DMS114 treated with DMSO at 0.1 percent for 48 hours (cell line): ENCODE measurements around the gene ESPN.

Experiments
- DNase-seq: peaks from one replicate; lab custom pipeline; 2025; ENCODE audit not compliant: unreplicated experiment; lab: John Stamatoyannopoulos, UW

The ESPN gene

DNA sequence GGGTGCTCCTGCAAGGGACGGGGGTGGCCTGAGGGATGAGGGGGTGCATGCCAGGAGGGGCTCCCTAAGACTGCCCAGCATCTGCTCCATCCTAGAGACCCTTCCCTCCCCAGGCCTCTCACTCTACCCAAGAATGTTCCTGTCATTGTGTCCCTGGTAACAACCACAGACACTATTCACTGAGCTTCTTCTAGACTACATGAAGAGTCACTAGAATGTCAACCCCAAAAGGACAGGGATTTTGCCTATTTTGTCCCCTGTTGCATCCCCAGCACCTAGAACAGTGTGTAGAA is 38.5 kb downstream of the ESPN start:
- DNase-seq = no peak

DNA sequence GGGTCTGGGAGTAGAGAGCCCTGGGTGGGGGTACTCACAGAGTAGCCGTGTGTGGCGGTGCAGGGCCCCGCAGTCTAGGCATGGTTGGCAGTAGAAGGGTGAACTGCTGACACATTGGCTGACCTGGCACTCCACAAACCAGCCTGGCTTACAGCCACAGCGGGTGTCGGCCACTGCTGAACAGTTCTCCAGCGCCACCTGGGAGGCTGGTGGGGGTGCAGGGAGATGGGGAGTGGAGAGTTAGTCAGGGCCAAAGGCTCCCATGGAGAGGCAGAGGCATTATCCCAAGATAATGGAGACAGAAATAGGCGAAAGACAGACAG is 39.9 kb downstream of the ESPN start:
- DNase-seq = no peak

DNA sequence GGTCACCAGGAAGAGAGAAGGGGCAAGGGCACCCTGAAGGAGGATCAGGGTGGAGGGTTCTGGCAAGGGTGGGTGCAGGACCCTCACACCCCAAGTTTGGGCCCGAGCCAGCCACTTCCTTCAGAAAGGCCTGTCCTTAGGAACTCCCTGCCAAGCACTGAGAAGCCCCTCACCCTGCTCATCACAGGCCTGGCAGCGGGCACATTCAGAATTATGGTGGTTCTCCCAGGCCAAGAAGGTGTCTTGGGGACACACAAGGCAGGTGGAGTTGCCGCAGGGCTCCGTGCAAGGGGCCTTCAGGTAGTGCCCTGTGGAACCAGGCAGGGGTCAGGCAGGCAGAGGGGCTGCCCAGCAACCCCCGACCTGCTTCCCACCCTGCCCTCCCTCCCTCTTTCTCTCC is 40.3 kb downstream of the ESPN start:
- no peak for DNase-seq

DNA sequence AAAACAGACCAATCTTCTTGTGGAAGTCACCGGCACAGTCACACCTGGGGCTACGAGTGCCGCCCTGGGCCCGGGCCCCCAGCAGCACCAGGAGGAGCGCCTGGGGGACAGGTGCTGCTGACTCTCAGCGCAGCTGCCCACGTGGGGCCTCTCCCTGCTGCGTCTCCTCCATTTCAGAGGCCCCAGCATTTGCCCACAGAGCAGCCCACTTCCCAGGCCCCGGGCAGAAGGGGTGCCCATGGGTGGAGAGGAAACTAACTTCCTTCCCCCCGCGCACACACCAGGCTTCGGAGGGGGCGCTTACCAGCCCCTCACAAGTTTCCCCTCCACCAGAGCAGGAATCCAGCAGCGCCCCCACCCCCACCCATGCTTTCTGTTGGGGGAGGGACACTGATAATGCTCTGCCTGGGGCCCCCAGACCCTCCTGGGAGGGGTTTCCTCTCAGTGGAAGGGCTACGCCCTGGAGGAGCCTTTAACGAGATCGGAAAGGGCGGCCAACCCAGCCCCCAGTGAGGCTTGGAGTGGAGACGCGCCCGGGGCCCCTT is 41.0 kb downstream of the ESPN start:
- no peak for DNase-seq

DNA sequence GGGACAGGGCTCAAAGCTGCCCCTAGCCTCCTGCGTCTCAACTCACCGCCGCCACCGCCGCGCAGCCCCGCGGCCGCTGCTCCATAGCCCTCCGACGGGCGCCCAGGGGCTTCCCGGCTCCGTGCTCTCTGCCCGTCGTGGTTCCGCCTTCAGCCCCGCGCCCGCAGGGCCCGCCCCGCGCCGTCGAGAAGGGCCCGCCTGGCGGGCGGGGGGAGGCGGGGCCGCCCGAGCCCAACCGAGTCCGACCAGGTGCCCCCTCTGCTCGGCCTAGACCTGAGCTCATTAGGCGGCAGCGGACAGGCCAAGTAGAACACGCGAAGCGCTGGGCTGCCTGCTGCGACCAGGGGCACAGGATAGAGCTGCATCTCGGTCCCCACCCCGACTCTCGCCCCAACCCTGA is 41.4 kb downstream of the ESPN start, which contains the start of gene TNFRSF25:
TNFRSF25 (minus strand) TSS at position 151 of the 400 bp plus-strand sequence; CDS start at position 85, 66 bp downstream.
- DNase-seq = no peak

DNA sequence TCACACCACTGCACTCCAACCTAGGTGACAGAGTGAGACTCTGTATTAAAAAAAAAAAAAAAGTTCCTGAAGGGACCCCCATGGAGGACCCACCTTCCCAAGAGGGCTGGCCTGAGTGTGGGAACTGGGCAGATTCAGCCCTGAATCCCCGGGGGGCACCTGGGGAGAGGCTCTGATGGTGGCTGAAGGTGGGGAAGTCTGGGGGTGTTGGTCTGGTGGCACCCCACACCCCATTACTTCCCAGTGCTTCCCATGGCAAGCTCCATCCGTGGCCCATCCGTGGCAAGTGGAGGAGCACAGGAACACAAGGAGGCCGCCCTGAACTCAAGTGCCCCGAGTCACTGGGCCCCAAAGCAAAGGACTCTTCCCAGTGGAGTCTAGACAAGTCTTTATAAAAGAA is 42.2 kb downstream of the ESPN start:
- DNase-seq = no peak

DNA sequence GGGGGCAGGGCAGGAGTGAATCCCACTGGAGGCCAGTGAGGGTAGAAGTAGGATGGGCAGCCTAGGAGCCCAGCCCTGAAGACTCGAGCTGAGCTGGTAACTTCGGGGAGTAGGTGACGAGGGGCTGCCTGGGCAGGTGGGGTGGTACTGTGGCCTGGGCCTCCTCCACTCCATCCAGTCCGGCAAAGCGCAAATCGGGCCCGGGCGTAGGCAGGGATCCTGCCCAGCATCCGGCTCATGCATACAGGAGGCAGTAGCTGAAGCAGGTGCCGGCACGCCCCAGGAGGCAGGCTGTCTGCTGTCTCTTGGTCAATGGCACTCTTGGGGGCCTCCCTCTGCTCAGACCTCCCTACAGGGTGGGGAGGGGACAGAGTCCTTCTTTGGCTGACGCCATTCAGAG is 42.6 kb downstream of the ESPN start:
- DNase-seq = no peak

DNA sequence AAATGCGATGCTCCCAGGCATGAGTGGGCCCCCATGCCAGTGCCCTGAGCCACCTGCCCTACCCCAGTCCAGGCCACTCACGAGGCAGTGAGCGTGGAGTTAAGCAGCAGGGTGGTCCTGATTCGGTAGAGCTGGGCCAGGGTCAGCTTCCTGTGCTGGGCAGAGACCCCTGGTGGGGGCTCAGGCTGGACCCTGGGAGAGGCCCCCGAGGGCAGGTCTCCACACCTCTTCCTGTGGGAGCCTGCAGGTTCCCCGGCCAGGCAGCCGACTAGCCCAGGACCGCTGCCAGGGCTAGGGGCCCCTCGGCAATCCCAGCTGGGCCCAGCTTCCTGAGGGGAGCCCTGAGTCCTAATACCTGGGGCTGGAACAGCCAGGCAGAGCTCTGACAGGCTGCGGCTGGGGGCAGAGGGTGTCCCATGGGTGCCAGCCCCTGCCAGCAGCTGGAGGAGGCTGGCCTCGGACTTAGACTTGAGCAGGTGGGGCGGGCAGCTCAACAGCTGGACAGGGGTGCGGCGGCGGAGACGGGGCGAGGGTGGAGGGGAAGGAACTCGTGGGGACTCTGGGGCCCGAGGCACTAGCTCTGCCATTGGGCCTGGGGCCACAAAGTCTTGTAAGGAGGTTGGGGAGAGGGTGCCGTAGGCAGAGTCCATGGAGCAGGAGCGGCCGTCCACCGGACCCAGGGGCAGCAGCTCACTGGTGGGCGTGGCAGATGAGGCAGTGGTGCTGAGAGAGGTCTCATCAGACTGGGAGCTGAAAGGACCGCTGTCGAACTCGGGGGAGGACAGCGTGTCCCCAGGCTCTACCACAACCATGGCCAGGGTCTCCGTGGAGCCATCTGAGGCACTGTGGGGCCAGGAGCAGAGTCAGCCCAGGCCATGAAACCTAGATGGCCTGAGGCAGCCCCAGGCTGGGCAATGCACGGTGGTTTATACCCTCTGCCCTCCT is 43.4 kb downstream of the ESPN start:
- DNase-seq = no peak

DNA sequence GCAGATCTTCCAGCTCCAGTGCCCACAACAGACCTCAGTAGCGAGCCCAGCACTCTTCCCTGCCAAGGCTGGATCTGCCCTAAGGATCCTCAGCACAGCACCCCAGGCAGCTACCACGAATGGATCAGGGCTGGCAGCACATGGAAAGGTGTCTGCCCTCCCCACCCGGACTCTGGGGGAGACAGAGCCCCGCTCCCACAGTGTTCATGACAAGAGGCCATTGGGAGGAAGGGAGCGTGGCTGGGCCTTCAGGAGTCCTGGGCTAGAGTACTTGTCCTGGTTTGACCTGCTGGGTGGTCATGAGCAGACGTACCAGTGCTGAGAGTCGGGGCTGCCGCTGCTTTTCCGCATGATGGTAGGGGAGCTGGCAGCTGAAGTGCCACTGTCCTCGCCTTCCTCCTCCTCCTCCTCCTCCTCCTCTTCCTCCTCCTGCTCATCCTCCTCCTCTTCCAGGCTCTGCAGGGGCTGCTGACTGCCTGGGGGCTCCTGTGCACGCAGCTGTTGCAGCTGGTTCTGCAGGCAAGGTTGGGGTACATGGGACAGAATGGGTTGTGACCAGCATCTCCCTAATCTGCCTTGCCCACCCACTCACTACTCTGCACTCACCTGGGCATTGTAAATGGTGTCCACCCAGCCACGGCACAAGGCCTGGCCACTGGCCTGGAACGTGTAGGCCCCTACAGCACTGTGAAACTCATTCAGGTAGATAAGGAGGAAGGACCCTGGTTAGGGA is 44.3 kb downstream of the ESPN start:
- DNase-seq = no peak

DNA sequence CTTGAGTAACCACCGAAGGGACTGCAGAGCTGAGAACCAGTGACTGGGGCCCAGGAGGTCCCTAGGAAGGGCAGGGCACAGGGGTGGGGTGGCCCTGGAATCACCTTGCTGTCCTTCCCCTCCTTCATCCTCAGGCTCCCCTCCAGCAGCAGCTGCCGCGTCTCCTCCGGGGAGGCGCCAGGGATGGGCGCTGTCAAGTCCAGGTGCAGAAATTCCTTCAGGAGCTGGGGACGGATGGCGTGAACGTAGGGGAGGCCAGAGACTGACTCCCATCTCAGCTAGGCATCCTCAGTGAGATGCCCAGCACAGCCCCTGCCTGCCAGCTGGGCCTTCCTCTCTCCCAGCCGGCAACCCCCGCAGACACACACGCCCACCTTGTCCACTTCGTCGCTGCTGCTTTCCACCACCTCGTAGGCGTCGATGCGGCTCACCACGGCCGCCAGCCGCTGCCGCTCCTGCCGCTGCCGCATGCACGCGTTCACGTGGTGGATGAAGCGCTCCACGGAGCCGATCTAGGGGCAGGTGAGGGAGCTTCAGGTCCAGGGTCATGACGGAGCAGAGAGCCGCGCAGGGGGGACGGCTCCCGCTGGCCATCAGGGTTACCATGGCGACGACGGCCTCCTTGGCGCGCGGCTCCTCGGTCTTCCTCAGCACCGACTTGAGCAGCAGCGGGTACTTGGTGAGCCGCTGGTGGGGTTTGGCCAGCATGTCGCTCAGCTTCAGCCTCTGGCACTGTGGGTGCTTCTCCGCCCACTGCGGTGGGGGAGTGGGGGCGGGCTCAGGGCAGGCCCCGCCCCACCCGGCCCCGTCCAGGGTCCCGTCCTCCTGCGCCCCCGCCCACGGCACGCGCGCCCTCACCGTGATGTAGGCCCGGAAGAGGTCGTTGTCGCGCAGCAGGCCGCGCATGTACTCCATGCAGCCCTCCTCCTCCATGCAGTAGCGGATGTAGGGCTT is 45.8 kb downstream of the ESPN start:
- no peak for DNase-seq

DNA sequence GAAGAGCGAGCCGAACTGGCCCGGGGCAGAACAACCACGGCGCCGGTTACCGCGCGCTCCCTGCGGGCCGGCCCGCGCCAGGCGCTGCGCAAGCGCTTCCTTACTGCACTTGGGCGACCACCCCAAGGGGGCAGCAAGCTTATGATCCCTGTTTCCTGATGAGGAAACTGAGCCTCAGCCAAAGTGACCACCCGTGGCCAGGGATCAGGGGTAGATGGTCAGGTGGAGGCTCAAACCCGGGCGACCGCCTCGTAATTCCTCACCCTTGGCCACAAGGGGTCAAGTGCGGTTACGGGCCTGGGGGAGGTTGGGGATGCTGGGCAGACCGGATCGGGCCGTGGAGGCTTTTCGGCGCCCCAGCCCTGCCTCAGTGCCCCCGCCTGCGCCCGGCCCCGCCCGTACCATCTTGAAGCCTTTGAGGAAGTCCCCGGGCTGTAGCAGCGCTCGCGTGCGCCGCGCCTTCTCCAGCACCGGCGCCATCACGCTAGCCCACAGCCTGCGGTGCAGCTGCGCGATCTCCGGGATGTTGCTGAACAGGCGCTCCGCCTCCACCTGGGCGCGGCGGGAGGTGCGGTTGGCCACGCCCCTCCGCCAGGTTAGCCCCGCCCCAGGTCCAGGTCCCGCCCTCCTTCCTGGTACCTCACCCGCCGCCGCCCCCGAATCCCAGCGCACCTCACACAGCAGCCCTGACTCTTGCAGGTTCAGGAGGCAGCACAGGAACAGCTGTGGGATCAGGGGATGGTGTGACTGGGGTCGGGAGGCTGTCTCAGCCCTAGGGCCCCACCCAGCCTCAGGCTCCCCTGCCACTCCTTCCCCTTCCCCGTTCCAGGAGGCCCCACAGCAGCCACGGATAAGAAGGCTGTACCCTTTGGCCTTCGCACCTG is 46.8 kb downstream of the ESPN start:
- DNase-seq = no peak

DNA sequence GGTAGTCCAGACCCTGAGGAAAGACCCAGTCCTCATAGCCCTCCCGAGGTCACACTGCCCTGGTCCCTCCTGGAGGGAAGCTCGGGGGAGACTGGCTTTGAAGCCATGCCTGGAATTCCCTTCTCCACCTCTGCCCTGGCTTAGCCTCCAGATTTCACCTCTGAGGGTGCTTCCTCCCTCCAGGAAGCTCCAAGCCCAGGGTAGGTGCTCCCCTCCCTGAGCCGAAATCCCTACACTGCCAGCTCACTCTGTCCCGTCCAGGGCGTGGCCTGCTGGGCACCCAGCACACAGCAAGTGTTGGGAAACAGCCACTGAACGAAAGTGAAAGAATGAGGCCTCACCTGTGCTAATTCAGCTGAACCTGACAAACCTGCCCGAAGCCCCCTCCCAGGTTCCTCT is 47.4 kb downstream of the ESPN start:
- DNase-seq = no peak

DNA sequence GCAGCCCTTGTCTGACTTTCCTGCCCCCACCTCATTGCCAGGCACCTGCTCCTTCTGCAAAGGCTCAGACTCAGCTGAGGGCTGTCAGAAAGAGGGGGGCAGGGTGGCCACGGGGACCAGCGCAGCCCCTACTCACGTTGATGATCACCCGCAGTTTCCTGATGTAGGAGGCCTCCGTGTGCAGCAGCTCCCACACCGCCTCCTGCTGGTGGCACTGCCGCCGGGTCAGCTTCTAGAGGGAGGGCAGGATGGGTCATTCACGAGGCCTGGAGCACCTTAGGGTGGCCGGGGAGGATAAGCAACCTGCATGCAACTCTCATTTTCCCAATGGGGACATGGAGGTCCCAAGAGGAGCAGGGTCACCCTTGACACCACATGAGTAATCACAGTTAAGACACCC is 47.8 kb downstream of the ESPN start:
- no peak for DNase-seq

DNA sequence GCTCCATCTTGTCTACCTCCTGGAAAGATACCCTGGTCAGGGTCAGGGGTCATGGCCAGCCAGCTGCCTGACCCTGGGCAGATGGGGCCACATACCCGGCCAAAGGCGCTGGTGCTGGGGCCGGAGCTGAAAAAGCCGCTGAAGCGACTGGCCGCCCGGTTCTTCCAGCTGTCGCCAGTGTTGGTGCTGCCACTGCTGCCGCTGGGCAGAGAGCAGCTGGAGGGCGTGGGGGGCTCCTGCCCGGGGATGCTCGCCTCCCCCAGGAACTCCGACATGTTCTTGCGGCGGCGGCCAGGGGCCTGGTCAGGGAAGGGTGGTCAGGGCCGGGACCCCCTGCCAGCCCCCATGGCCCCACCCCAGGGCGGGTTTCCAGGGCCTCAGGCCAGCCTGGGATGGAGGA is 48.6 kb downstream of the ESPN start:
- DNase-seq = no peak

DNA sequence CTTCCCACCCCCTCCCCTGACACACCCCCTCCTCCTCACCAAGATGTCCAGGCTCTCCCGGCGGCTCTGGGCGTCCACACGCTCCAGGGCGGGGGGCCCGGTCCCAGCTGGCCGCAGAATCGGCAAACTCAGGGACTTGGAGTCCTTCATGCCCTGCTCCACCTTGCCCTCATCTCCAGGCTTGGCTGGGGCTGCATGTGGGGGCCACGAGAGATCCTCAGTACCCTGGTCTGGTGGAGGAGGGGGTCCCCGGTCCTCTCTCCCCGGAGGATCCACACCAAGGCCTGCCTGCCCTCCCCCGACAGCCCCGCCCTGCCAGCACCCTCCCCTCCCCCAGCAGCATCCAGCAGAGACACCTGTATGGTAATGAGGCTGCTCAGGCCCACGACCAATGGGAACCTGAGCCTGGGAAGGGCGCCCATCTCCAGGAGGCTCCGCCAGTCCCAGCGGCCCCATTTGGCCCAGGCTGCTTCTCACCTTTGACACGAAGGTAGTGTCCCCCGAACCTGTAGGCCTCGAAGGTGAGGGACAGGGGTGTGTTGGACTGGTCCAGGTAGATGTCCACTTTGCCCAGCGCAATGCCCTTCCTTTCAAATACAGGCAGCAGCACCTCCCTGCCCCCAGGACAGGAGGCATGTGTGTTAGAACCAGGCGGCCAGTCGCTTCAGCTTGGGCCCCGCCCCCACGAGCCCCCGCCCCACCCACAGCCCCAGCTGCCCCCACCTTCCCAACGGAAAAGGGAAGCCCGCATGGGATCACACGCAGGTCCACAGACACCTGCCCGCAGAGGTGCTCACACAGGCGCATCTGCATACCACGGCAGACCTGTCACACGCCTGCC is 49.6 kb downstream of the ESPN start:
- DNase-seq = no peak

DNA sequence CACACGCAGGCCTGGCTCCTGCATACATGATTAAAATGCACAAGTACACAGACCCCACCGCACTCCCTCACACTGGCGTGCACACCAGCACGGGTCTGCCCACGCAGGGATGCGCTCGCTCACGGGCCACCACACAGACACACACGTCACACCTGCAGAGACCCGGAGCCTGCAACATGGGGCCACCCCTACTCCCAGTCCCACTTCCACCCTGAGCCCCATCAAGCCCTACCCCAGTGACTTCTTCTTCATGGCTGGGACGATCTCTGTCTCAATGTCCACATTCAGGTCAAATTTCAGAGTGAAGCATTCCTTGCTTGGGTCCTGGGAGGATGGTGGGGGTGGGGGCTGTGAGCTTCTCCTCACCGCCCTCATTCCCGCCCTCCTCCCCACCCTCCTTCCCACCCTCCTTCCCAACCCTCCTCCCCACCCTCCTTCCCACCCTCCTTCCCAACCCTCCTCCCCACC is 50.3 kb downstream of the ESPN start:
- DNase-seq = no peak

DNA sequence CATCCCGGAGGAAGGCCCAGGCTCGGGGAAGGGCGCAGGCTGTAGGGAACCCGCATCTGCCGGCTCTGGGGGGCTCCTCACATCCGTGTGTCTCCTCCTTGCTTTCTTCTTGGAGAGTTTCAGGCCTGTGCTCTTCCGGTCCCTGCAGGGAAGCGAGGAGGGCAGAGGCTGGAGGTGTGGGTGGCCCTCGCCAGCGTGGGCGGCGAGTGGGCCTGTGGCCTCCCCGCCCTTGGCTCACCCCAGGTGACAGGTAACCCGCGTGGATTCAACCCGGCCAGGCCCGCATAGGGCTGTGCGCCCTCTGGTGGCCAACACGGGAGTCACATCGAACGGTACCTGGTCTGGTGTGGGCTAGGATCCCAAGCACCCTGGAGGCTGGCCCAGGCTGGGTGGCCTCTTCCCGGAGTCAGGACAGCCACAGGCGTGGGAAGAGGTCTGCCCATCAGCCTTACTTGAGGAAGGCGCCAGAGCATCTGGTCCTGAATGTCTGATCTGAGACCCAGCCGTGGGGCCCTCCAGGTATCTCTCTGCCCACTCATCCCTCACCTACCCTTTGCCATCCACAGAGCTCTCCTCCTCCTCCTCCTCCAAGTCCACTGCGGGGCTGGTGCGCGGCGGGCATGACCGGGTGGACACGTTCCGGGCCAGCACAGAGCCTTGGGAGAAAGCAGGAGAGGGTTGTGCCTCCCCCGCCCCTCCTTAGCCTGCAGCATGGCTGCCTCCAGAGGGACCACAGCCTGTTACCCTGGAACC is 51.0 kb downstream of the ESPN start:
- no peak for DNase-seq

DNA sequence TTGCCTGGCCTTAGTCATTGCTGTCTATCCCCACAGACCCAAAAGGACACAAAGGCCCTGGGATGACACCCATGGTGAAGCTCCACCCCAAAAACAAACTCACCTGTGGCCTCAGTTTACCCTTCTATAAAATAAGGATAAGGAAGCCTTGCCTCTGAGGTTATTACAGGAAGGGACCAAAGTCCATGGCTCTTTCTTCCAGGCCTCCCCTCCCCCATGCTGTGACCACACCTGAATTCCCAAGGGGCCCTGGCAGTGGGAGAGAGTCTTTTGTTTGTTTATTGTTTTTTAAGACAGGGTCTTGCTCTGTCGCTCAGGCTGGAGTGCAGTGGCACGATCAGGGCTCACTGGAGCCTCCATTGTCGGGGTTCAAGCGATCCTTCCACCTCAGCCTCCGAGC is 51.9 kb downstream of the ESPN start:
- DNase-seq = no peak
